ENCODE measurements around the gene HHAT. TPM values are rescaled to one million over a fixed set of nuclear protein-coding genes. Genes with fewer than 3 reads are reported as not detected.

Gene HHAT
- 1.7 and 2.0 TPM in 2 replicates for total RNA-seq

DNA sequence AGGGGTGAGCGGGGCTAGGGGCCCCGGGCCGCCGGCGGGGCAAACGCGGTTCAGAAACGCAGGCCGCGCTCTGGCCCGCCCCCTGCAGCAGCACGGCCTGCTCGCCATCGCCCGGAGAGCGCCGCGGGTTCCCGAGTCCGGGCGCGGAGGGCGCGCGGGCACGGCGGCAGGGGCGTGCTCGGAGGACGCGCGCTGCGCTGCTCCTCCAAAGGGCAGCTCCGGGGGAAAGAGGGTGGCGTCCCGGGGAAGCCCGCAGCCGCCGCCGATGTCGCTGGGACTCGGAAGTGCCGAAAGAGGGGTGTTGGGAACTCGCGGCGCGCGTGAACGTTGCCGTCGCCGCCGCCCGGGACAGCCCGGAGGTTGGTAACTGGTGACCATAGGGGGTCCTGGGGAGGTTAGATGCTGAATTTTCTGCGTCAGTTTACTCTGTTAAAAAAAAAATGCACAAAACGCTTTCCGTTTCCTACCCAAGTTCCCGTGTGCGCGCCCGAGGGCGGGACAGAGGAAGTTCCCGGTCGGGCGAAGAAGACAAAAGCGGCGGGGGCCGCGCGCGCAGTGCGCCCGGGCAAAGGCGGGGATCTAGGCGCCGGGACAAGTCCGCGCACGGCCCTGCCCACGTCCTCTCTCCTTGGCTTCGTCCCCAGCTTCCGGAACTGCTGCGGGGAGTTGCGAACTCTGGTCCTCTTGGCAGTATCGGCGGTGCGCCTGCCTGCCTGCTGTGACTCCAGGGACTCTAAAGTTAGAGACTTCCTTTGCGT is at the start of gene HHAT:
Gene HHAT (plus strand): TSS at position 157 of the 758 bp plus-strand sequence. CDS start 20,074 bp downstream, outside the sequence.

Small RNAs within 50 kb of the gene (small RNA-seq; reads per million reads assigned to genes)
- gene RNU5A-8P = 507 reads per million, percentile 99 among the genes with 10 or more reads in this experiment

Other genes starting within 250 kb of the HHAT start
- 2.7 and 4.7 TPM in 2 replicates for gene SERTAD4, start 96.1 kb upstream of the HHAT start, total RNA-seq